GM19023 (cell line): ENCODE results near the gene SLC66A3.
A peak's percentile ranks its signal among the peaks of the same experiment; 100 is the strongest.

Experiments used
- ATAC-seq: cut with Tn5 transposase; IDR thresholded peaks from one replicate; pipeline ENCODE4 v1.9.1; 2021; ENCODE audit warnings: mild to moderate bottlenecking, moderate library complexity; ENCODE audit not compliant: unreplicated experiment

SLC66A3 gene

DNA sequence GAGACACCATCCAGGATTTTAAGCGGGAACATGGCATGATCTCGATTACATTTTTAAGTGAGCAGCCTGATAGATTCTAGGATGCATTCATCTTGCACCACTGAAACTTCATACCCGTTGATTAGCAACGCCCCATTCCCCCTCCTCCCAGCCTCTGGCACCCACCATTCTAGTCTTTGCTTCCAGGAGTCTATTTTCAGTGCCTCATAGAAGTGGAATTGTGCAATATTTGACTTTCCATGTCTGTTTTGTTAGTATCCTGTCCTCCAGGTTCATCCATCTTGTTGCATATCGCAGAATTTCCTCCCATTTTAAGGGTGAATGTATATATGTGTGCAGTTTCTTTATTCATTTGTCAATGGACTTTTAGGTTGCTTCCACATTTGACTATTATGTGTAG lies 20.9 kb upstream of the SLC66A3 start:
- ATAC-seq = no peak

DNA sequence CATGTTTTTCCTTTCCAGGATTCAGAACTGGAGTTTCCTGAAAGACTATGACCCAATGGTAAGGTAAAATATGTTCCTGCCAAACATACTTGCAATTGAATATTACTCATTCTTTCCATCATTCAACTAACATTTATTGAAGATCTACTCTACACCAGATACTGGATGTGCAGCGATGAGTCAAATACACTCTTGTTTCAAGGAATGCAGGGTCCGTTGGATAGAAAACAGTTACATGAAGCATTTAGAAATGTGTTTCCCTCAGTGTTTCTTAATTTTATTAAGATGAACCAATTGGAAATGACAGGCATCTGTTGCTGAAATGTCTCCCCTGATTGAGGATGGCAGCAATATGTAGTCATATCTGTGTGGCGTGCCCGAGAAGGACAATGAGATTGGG lies 14.8 kb upstream of the SLC66A3 start:
- no peak for ATAC-seq

DNA sequence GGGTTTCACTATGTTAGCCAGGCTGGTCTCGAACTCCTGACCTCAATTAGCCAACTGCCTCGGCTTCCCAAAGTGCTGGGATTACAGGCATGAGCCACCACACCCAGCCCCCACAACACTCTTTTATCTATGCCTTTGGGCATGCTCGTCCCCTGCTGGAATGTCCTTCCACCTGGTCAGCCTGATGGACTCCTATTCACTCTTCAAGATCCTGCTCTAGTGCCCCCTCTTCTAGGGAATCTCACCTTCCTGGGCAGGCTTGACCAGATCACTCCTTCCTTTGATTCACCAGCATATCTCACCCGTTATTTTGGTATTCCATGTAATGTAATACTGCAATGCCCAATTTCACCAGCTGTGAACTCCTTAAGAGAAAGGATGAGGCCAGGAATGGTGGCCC lies 13.9 kb upstream of the SLC66A3 start:
- no peak for ATAC-seq

DNA sequence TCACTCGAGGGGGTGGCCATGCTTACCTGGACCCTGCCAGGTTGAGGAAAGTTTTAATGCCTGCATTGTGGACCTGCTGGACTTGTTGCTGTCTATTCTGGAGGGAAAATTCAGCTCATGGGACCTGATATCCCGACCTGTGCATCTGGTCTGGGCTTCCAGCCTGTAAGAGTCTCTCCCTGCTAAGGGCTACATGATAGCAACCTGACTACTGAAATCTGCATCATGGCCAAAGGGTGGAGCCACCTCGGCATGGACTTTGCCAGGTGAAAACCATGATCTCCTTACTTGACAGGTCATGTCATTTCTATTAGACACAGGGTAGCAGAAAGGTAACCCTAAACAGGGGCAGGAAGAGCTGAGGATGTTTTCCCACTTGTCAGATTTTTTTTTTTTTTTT lies 12.9 kb upstream of the SLC66A3 start:
- no peak for ATAC-seq

DNA sequence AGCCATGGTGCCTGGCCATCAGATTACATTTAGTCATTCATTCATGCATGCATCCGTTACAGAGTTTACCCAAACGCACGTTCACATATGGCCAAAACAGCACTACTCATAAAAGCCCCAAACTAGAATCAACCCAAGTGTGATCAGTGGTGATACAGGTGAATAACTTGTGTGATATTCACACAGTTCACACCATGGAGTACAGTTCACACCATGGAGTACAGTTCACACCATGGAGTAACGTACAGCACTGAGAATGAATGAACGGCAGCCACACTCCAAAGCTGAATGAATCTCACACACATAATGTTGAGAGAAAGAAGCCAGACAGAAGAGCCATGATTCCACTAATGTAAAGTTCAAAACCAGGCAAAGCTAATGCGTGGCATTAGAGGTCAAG lies 12.3 kb upstream of the SLC66A3 start:
- no peak for ATAC-seq

DNA sequence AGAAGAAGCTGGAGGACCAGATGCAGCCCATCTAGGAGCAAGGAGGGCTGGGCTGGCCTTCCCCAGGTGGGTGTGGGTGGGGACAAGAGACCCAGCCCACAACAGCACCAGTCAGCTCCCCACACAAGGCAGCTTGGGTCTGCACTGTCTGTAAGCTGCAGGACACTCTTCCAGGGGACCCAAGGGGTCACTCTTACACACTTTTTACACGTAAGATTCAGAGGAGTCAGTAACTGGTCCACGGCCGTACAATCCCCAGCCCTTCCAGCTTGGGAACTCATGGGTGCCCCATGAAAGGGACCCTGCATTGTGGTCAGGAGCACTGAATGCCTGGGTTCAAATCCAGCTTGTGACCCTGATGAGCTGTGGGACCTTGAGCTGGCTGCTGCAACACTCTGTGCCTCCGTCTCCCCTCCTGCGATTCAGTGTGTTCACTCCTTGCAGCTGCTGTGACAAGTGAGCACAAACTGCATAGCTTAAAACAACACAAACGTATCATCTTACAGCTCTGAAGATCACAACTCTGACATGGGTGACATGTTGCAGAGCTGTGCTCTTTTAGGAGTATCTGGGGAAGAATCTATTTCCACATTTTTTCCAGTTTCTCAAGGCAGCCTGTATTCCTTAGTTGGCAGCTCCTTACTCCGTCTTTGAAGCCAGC lies 11.1 kb upstream of the SLC66A3 start:
- ATAC-seq = no peak

DNA sequence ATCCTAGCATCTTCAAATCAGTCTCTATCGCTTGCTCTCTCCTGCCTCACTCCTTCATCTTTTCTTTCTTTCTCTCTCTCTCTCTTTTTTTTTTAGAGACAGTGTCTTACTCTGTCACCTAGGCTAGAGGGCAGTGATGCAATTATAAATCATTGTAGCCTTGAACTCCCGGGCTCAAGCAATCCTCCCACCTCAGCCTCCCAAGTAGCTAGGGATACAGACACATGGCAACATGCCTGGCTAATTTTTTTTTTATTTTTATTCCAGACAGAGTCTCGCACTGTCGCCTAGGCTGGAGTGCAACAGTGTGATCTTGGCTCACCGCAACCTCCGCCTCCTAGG lies 10.6 kb upstream of the SLC66A3 start:
- ATAC-seq = no peak

DNA sequence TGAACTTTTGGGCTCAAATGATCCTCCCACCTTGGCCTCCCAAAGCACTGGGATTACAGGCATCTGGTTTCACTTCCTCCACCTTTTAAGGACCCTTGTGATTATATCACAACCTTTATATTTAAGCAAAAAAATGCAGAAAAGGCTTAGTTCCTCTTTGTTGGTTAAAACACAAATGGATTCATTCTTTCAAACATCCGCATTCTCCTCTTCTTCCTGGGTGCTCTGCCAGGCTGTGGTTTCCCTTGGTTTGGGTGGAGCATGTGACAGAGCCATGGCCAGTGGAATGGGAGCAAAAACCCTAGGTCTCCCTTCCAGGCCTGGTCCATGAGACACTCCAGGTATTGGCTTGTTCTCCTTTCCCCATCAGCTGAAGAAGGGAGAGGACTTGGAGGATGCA lies 9.9 kb upstream of the SLC66A3 start:
- ATAC-seq = no peak

DNA sequence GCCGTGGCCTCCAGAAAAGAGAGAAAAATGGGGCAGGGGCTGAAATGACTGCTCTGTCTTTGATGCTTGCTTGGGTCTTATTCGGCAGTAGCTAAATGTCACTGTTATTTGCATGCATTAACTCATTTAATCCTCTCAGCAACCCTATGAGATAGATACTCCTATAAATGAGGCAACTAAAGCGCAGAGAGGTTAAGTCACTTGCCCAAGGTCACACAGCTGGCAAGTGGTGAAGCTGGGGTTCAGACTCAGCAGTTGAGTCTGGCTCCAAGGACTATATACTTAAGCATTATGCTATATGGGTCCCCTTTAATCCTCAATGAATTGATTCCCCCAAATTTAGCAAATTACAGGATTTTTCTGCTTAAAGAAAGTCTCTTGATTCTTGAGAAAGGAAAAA lies 9.2 kb upstream of the SLC66A3 start:
- ATAC-seq = no peak

DNA sequence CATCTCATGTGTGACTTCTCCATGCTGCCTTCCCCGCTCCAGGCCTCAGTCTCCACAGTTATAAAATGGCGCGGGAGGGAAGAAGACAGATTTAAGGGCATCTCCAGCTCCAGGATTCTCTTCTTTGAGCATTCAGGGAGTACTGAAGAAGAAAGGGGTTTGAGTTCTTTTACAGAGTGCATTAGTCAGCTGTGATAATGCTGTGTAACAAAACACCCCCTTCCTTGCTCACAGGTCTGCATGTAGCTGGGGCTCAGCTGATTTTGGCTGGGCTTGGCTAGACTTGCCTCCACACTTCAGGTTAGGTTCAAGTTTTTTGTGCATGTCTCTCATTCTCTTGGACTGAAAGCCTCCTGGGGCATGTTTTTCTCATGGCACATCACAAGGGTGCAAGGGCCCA lies 8.0 kb upstream of the SLC66A3 start:
- ATAC-seq = no peak

DNA sequence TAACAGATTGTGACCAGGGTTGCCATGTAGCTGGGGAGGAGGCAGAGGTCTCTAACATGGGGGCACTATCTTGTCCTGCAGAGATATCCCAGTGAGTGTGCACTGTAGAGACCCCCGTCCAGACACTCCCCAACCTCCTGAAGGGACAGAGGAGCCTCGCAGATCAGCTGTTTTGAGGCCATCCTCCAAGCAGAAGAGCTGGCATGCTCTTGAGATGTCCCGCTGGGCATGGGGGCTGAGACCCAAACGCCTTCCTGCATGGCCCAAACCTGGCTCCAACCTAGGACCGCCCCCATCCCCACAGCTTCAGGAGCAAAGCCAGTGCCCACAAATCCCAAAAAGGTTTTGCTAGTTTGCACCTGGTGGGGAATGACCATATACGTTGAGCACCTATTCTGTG lies 2.7 kb upstream of the SLC66A3 start:
- ATAC-seq = no peak

DNA sequence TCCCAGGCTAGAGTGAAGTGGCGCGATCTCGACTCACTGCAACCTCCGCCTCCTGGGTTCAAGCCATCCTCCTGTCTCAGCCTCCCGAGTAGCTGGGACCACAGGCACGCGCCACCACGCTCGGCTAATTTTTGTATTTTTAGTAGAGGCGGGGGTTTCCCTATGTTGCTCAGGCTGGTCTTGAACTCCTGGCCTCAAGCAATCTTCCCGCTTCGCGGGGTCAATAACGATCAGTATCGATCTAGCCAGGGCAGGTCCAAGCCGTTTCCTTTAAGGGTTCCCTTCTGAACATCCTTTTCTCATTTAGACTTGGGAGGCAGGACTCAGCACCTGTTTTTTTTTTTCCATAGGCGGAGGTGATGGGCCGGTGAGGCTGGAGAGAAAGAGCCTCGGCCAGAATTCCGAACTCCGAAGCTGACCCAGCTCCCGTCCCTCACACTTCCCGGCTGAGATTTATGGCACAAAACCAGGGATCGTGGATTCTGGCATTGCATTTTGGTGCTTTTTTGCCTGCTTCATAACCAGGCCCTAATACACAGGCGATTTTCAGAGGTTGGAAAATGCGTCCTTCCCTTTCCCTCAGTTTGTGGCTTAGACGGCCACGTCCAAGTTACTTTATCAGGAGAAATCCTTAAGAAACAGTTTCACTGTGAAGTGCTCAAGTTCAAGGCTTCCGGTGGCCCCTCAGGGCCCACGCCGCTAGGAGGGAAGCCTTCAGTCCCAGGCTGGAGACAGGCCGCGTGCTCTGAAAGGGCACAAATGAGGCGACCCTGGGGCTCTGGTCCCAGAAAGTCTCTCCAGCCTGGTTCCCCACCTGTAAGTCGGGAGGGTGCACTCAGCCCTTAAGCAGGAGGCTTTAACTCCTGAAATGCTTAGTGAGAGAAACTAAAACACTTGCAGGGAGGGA lies 998 bp upstream of the SLC66A3 start:
- peak; percentile 13 for ATAC-seq

DNA sequence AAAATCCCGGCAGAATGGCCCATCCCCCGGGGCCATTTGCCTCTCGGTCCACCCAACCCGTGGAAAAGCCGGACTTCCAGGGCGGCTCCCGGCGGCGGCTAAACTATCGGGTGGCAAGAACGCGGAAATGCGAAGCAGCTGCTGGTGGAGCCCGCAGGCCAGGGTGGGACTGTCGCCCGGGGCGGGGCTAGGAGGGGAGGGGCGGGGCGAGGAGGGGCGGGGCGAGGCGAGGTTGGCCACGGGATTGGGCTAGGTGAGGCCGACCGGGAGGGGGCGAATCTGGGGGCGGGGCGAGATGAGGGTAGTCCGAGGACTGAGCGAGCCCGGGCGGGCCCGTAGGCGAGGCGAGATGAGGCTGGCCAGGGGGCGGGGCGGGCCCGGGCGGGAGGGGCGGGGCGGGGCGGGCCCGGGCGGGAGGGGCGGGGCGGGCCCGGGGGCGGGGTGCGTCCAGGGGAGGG lies 315 bp upstream of the SLC66A3 start:
- ATAC-seq = peak; percentile 59

DNA sequence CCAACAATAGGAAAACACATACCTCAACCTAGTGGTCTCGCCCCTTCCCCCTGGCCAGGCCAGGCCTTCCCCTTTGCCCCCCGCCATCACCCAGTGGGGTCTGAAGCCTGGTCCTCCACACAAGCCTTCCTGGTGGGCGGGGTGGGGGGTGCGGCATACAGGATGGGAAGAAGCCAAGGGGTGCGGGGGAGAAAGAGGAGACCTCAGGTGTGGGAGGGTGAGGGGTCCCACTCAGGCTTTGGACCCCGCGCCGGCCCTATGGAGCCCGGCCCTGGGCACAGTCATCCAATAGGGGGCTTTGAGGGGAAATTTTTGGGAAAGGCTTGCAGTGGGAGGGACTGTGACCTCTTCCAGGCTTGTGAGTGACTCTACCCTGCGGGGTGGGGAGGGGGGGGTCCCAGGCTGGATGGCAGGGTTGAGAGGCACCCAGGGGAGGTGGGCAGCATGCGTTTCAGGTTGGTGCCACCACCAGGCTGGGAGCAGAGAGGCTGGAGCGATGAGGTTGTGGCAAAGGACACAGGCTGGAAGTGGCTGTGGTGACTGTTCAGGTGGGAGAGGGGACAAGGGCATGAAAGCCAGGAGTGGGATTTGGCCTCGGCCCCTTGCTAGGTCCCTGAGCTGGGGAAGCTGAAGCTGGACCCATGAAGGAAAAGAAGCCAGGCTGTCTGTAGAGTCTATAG lies 1.3 kb downstream of the SLC66A3 start:
- ATAC-seq = no peak

DNA sequence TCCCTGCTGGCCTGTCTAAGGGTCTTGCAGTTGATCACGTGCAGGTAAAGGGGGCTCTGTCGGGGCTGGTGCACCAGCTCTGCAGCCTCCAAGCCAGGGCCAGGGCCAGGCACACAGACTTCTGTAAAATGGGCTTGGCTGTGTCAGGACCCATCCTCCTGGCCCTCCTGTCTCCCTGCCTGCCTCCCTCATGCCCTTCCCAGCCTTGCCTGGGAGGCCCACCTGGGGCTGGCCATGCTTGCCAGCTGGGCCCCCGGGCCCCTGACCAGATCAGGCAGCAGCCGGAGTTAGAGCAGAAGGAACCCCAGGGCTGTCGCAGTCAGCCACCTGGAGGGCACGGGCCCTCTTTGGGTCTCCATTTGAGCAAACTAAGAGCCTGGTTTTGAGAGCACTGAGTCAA lies 2.0 kb downstream of the SLC66A3 start:
- ATAC-seq = no peak

DNA sequence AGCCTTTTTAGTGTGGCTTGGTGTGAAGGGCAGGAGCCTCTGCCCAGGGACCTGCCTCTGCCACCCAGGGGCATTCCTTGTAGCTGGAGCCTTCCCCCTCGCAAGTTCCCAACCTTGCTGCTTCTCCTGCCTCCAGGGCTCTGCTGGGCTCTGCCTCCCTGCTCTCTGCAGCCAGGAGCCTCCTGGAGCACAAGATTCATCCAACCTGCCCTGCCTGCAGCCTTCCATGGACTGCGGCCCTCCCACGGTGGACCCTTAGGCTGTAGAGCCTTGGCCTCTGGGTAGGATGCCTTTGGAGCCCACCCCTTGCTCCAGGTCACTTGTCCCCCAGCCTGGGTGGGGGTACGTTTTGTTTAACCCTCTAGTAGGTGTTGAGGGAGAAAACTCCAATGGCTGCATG lies 2.5 kb downstream of the SLC66A3 start:
- ATAC-seq = no peak

DNA sequence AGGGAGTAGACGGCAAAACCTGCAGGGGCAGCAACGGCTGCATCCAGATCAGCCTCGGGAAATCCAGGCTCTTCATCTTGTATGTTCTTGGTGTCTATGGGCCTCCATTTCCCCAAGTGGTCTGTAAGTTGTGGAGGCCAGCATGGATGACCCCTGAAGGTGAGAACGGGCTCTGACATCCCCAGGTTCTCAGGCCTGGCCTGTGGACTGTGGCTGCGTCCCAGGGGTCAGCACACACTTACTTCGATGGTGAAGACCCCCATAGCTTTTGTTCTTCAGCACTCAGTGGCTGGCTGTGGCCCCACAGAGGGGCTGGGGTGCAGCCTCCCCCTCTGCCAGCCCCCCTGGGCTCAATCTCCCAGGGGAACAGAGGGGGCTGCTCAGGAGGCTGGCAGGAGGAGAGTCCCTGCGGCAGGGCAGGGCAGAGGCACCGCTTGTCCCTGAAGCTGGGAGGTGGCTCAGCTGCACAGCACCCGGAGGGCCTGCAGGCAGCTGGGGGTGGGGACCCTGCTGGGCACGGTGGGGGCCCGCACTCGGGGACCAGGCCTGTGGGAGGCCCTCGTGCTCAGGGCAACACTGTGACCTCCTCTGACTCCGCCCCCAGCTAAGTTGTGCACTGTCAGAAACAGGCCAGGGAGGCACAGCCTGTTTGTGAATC lies 3.8 kb downstream of the SLC66A3 start:
- ATAC-seq = no peak

DNA sequence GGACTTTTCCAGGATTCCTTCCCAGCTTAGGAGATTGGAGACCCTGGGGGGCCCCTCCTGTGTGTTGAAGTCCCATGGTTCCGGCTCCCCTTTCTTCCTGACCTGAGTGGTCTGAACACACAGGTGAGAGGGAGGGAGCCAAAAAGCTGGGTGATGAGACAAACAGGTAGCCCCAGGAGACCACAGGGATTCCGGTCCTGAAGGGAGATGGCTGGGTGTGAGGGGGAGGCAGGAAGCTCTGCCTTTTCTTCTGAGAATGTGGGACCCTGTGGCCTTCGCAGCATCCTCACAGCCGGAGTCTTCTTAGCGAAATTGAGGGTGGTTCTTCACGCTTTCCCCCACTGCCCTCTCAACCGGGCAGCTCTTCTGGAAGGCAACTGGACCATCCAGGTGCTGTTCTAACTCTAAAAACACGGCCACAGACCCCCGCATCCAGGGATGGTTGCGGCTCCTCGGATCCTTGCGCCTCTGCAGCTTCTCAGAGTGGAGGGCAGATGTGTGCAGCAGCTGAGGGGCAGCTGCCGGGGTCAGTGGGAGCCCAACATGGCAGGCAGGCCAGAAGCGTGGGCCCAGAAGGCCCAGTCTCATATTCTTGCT lies 4.4 kb downstream of the SLC66A3 start:
- no peak for ATAC-seq

DNA sequence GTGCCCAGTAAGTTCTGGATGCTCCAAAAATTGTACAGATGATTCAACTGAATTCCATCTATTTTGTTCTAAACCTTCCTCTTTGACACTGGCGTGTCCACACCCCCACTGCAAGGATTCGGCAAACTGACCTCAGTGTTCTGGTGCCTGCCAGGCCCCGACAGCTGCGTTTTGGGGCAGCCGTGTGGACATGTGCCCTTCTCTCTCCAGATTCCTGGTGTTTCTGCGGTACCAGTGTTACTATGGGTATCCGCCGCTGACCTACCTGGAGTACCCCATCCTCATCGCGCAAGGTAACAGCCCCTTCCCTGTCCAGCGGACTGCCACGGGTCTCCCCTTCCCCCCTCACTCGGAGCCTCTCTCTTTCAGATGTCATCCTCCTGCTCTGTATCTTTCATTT lies 5.0 kb downstream of the SLC66A3 start:
- no peak for ATAC-seq

DNA sequence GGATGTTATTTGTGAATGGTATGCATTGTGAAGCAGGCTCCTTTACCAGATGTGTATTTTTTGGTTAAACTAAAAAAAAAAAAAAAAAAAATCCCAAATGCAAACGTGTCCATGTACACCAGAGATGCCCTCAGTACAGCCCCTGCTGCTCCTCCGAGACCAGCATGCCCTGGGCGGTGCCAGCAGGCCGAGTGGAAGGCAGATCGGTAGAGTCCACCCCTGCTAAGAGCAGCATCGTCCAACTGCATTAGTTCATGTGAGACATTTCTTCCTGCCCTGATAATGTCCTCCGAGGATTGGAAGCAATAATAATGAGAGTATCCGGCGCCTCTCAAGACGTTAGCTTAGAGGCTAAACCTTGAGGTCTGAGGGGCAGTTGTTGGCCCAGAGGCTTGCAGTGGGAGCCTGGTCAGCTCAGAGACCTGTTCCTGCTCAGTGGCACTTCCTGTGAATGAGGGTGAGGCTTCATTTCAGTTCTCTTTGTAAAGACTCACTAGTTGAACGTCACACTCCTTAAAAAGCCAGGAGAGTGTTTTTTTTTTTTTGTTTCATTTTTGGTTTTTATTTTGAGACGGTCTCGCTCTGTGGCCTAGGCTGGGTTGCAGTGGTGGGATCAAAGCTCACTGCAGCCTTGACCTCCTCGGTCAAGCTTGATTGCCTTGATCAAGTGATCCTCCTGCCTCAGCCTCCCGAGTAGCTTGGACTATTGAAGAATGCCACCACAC lies 5.6 kb downstream of the SLC66A3 start:
- peak; percentile 52 for ATAC-seq
